ENCODE measurements around the gene MORN4.

DNA sequence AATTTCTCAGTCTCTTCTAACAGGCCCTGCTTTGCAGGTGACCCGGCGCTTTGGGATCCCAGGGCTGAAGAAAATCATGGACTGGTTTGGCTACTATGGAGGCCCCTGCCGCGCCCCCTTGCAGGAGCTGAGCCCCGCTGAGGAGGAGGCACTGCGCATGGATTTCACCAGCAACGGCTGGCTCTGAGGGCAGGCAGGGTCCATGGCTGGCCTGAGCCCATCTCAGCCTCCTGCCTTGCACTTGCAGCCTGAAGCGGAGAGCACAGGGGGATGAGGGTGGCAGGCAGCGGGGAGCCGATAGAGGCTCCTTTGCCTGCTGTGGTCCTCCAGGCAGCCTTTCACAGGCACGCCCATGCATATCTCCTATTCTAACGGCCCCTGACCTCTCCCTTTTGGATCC, 21.8 kb downstream of the MORN4 start:
- TF ChIP-seq, protein P1, sequence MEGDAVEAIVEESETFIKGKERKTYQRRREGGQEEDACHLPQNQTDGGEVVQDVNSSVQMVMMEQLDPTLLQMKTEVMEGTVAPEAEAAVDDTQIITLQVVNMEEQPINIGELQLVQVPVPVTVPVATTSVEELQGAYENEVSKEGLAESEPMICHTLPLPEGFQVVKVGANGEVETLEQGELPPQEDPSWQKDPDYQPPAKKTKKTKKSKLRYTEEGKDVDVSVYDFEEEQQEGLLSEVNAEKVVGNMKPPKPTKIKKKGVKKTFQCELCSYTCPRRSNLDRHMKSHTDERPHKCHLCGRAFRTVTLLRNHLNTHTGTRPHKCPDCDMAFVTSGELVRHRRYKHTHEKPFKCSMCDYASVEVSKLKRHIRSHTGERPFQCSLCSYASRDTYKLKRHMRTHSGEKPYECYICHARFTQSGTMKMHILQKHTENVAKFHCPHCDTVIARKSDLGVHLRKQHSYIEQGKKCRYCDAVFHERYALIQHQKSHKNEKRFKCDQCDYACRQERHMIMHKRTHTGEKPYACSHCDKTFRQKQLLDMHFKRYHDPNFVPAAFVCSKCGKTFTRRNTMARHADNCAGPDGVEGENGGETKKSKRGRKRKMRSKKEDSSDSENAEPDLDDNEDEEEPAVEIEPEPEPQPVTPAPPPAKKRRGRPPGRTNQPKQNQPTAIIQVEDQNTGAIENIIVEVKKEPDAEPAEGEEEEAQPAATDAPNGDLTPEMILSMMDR (conservative IDR thresholded peaks at IDR 0.05; ENCODE audit: low read length), result no peak
- TF ChIP-seq EZH2phosphoT487 (IDR thresholded peaks at IDR 0.05; ENCODE audit: borderline replicate concordance, low read depth, low read length), result no peak
